ENCODE measurements around the gene CBX2.

DNA sequence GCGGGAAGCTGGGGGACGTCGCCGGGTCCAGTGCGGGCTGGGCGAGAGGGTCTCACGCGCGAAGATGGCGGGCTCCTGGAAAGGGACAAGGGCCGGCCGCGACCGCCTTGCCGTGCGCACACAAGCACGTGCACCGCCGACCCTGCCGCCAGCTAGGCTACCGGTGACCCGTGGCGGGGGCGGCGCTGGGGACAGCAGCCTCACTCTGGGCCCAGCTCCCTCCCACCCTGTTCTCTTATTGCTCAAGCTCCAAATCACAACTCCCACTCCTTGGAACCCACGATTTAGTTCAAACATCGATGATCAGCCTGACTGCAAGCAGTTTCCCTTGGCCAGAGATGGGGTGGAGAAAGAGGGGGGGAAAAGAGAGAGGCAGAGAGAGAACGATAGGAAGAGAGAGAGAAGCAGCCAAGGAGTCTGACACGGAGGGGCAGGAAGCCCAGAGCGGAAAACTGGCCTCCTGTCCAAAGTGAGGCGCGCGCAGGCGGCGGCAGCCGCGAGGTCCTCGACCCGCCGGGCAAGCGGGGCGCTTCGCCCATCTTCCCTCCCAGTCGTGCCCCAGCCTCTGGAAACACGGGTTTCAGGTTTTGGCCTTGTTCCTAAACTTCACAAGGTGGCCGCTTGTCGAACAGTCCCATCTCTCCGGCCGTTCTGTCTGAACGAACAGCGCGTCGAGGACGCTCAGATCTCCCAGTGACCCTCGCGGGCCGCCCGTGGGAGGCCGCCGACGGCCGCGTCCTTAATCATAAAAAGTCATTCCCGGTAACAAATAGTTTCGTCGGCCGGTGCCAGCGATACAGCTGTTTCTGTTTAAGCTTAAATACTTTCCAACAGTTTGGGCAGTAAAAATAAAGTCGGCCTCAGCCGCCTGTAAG is 20.6 kb downstream of the CBX2 start:
- no peak for TF ChIP-seq POLR2A (IDR thresholded peaks at IDR 0.05)
- TF ChIP-seq, protein P1, sequence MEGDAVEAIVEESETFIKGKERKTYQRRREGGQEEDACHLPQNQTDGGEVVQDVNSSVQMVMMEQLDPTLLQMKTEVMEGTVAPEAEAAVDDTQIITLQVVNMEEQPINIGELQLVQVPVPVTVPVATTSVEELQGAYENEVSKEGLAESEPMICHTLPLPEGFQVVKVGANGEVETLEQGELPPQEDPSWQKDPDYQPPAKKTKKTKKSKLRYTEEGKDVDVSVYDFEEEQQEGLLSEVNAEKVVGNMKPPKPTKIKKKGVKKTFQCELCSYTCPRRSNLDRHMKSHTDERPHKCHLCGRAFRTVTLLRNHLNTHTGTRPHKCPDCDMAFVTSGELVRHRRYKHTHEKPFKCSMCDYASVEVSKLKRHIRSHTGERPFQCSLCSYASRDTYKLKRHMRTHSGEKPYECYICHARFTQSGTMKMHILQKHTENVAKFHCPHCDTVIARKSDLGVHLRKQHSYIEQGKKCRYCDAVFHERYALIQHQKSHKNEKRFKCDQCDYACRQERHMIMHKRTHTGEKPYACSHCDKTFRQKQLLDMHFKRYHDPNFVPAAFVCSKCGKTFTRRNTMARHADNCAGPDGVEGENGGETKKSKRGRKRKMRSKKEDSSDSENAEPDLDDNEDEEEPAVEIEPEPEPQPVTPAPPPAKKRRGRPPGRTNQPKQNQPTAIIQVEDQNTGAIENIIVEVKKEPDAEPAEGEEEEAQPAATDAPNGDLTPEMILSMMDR (IDR thresholded peaks at IDR 0.05), result no peak
